Activated CD4-positive, alpha-beta memory T cell treated with anti-CD3 and anti-CD28 coated beads, Interleukin-2, amount 10 ng/mL, durations not matched to agents 7 days and 5 days (primary cell): ENCODE results near the gene NAV1. TPM values are rescaled to one million over a fixed set of nuclear protein-coding genes. Genes with fewer than 3 reads are reported as not detected.
"Not testable (repeated sequence)": the region's sequence is repeated elsewhere in the genome, so short reads cannot be mapped to it uniquely, and the experiment has no call there.

Source experiments
- CTCF ChIA-PET: fragments of 350-600 bp; sonication (Branson Sonifier 250); formaldehyde crosslinking; loops from one replicate; lab custom pipeline; 2021; ENCODE audit warnings: antibody characterized with exemption, inconsistent platforms; lab: Charles Lee
- POLR2A ChIA-PET: fragments of 350-600 bp; sonication (Branson Sonifier 250); formaldehyde crosslinking; loops from one replicate; lab custom pipeline; 2021; ENCODE audit warnings: antibody characterized with exemption; lab: Charles Lee
- DNase-seq: peaks from one replicate; pipeline ENCODE4 v3.0.0-alpha.2; 2020
- H3K27ac Mint-ChIP-seq: one replicate; pipeline ENCODE4 v1.8.0; 2021; ENCODE audit warnings: mild to moderate bottlenecking, mixed read lengths
- H3K27me3 Mint-ChIP-seq: one replicate; pipeline ENCODE4 v1.8.0; 2021; ENCODE audit warnings: mixed read lengths
- H3K36me3 Mint-ChIP-seq: one replicate; pipeline ENCODE4 v1.8.0; 2021; ENCODE audit warnings: low read depth, mixed read lengths
- H3K4me1 Mint-ChIP-seq: one replicate; pipeline ENCODE4 v1.8.0; 2021; ENCODE audit warnings: mixed read lengths
- H3K4me3 Mint-ChIP-seq: one replicate; pipeline ENCODE4 v1.8.0; 2021; ENCODE audit warnings: mild to moderate bottlenecking, mixed read lengths
- H3K9me3 Mint-ChIP-seq: one replicate; pipeline ENCODE4 v1.8.0; 2021; ENCODE audit warnings: mixed read lengths
- total RNA-seq, 2 experiments: library from RNA; stranded (reverse); gene quantifications; one replicate each; pipeline ENCODE4 v1.2.3, GENCODE V29; 2021

The NAV1 gene, protein sequence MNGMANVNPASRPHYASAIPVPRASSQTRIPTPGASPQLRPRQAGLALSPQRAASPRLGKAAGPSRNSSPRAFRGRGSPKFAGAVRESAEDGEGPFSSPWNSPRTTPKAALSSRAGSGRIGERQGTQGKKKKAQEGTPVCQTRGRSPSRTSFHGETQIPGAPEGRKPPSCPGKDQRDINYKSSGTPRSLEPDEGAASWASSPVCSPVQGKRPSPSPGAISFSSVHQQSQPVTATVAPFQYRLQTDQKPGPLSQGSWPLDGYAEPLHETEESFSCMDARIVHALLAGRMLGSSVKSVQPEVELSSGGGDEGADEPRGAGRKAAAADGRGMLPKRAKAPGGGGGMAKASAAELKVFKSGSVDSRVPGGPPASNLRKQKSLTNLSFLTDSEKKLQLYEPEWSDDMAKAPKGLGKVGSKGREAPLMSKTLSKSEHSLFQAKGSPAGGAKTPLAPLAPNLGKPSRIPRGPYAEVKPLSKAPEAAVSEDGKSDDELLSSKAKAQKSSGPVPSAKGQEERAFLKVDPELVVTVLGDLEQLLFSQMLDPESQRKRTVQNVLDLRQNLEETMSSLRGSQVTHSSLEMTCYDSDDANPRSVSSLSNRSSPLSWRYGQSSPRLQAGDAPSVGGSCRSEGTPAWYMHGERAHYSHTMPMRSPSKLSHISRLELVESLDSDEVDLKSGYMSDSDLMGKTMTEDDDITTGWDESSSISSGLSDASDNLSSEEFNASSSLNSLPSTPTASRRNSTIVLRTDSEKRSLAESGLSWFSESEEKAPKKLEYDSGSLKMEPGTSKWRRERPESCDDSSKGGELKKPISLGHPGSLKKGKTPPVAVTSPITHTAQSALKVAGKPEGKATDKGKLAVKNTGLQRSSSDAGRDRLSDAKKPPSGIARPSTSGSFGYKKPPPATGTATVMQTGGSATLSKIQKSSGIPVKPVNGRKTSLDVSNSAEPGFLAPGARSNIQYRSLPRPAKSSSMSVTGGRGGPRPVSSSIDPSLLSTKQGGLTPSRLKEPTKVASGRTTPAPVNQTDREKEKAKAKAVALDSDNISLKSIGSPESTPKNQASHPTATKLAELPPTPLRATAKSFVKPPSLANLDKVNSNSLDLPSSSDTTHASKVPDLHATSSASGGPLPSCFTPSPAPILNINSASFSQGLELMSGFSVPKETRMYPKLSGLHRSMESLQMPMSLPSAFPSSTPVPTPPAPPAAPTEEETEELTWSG (N-terminal part only)
- total RNA-seq, result 1 to 10 TPM; 2.8 to 3.0 TPM

DNA sequence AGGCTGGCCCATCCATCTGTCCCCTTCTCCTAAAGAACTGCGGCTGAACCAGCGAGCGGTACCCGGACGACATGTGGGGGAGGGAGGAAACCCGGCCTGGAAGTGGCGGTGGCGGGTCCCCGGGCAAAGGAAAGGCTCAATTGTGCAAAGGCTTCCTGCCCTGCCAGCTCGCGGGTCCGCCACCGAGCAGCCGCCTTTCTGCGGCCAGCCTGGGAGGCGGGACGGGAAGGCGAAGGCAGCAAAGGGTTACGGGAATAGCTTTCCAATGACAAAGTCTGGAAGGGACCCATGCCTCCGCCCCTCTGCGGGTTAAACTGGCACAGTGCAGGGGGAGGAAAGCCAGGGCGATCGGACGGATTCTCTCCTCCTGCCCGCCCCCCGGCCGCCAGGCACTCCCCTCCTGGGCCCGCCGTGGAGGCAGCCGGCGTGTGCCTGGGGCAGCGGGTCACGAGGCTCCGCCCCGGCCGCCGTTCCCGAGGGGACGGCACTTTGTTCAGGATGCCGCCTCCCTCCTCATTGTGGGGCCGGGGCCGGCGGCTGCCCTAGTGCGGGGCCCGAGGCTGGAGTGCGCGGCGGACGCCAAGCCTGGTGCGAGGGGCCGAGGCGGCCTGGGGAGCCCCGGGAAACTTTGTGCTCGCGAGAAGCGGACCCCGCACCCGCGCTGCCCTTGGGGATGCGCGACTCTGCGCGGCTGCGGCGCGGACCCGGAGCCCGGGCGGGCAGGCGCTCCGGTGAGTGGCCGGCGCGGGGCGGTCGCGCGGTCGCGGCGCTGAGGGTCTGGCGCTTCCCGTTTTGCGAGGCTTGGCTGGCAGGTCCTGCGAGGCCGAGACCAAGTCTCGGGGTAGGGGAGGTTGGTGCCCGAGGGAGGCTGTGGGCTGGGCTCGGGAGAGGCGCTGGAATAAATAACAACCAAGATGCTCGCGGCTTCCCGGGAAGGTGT lies at the start of gene NAV1:
Gene NAV1 (plus strand): TSS at position 516 of the 940 bp plus-strand sequence. CDS start 83,758 bp downstream, outside the sequence.
- ChIA-PET POLR2A (interaction anchor here (0.8 kb wide), 1 partner anchor 9 kb away, joined by 4 read pairs; no protein-coding TSS in a partner anchor), CTCF (interaction anchor here (2.0 kb wide), 1 partner anchor 26 kb away, joined by 6 read pairs; no protein-coding TSS in a partner anchor)
- H3K27ac Mint-ChIP-seq, result no peak within 1 kb of the TSS
- peak within 1 kb of the TSS; percentile 35 for H3K4me3 Mint-ChIP-seq
- no peaks in the 10 kb centered on the region for H3K9me3 Mint-ChIP-seq
- peaks cover 17% of the 10 kb centered on the region for H3K4me1 Mint-ChIP-seq
- no peak for DNase-seq
- H3K36me3 Mint-ChIP-seq, result no peaks in the 10 kb centered on the region
- peaks cover 68% of the 10 kb centered on the region for H3K27me3 Mint-ChIP-seq

DNA sequence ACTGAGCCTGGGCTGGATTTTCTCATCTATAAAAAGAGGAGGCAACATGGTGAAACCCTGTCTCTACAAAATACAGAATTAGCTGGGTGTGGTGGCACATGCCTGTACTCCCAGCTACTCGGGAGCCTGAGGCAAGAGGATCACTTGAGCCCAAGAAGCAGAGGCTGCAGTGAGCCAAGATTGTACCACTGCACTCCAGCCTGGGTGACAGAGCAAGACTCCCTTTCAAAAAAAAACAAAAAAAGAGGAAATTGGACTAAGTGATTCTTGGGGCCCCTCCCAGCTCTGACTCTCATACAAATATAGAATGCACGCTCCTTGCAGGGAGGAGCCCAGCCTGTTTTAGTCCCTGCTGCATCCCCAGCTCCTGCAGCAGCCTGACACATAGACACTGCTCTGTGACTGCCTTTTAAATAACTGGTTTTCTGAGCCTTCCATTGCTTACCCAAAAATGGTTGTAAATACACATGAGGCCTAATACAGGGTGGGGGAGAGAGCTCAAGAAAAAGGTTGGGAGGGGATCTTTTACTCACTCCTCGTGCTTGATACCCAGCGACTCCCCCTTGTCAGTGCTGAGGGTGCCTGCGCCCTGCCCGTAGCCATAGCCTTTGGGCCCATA lies 49.2 kb upstream of the NAV1 start:
- Mint-ChIP-seq H3K27me3 (no peaks in the 10 kb centered on the region), H3K4me3 (no peak overlapping the region), H3K27ac (no peak overlapping the region), H3K36me3 (peaks cover 57% of the 10 kb centered on the region), H3K9me3 (no peaks in the 10 kb centered on the region), H3K4me1 (peaks cover 10% of the 10 kb centered on the region)
- ChIA-PET POLR2A (no interaction called here), CTCF (interaction anchor here (1.2 to 15.2 kb wide), 2 partner anchors 24 to 70 kb away, joined by 3 to 350 read pairs; no protein-coding TSS in a partner anchor)
- DNase-seq, result no peak

DNA sequence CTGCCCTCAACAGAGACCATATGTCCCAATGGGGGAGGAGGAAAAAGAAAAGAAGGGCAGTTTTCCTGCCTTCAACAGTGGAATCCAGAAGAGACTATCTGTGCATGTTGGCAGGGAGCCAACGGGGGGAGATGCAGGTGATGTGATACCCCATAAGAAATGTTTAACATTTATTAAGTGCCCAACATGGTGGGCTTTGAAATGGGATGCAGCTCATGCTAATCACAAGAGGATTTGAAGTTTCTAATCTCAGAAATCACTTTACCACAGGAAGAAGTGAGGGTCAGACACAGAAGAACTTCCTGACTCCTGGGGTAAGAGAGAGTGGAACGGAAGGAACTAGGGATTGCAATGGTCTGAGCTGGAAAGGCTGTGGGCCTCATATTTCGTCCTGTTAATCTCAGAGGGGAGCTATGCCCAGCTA lies 48.2 kb upstream of the NAV1 start:
- CTCF ChIA-PET, result interaction anchor here (1.1 to 15.2 kb wide), 5 partner anchors 8 to 69 kb away, joined by 3 to 350 read pairs (median 5); no protein-coding TSS in a partner anchor
- Mint-ChIP-seq H3K27ac (no peak overlapping the region), H3K9me3 (no peaks in the 10 kb centered on the region), H3K36me3 (peaks cover 66% of the 10 kb centered on the region), H3K4me3 (no peak overlapping the region), H3K4me1 (peaks cover 10% of the 10 kb centered on the region), H3K27me3 (no peaks in the 10 kb centered on the region)
- no peak for DNase-seq
- POLR2A ChIA-PET, result interaction anchor here (1.0 to 2.0 kb wide), 2 partner anchors 9 to 16 kb away, joined by 3 to 9 read pairs; partner anchors contain the start of gene CSRP1

DNA sequence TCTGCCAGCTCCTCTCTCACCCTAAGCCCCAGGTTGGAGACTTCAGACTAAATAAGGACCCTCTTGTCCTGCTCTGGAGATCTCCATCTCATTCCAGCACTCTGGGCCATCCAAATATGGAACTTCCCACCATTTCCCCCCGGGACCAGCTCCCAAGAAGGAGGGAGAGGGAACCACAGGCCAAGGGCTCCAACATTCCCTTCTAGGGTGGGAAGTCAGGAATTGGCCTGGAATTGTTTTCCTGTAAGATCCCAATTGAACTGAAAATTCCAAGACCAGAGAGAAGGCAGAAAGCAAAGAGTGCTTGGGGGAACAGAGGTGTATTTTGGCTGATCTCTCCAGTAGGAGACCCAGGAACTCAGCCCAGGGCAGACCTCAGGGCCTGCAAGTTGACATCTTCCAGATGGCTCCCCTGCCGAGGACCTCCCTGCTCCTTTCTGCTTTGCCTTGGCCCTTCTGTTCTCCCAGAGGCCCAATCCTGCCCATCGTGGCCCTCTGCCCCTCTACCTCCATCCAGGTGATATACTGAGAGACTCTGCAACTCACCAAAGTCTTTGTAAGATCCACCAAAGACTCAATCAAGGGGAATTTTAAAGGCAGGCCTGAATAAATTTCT lies 46.9 kb upstream of the NAV1 start:
- POLR2A ChIA-PET, result interaction anchor here (2.0 kb wide), 1 partner anchor 14 kb away, joined by 9 read pairs; the partner anchor contains the start of gene CSRP1
- DNase-seq, result no peak

DNA sequence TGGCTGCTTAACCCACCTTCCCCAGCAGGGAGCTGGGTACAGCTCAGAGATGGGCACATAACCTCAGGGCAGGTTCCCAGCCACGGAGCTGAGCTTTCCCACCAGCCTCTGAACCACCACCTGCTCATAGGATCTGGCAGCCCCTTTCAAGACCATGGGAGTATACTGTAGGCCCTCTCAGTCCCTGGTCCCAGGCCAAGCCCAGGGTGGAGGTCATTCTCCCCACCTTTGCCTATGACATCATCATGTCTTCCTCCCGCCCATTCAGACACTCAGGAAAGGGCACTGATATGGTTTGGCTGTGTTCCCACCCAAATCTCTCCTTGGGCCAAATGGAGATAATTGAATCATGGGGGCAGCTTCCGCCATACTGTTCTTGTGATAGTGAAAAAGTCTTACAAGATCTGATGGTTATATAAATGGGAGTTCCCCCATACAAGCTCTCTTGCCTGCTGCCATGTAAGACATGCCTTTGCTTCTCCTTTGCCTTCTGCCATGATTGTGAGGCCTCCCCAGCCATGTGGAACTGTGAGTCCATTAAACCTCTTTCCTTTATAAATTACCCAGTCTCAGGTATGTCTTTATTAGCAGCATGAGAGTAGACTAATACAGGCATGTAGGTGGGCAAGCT lies 45.8 kb upstream of the NAV1 start:
- DNase-seq, H3K9me3 Mint-ChIP-seq, CTCF ChIA-PET, H3K4me3 Mint-ChIP-seq, H3K27me3 Mint-ChIP-seq, H3K4me1 Mint-ChIP-seq, H3K27ac Mint-ChIP-seq: not testable (repeated sequence)
- POLR2A ChIA-PET, result interaction anchor here (2.3 kb wide), 1 partner anchor 13 kb away, joined by 7 read pairs; the partner anchor contains the start of gene CSRP1
- H3K36me3 Mint-ChIP-seq, result peaks cover 61% of the 10 kb centered on the region

More for the DNA sequence above, 46.9 kb upstream of the NAV1 start:
- H3K4me1 Mint-ChIP-seq, result peaks cover 7% of the 10 kb centered on the region
- no peaks in the 10 kb centered on the region for H3K27me3 Mint-ChIP-seq
- CTCF ChIA-PET, result interaction anchor here (1.1 to 15.2 kb wide), 3 partner anchors 9 to 22 kb away, joined by 5 to 350 read pairs (median 11); no protein-coding TSS in a partner anchor
- no peak overlapping the region for H3K4me3 Mint-ChIP-seq
- peaks cover 68% of the 10 kb centered on the region for H3K36me3 Mint-ChIP-seq
- H3K9me3 Mint-ChIP-seq, result no peaks in the 10 kb centered on the region
- H3K27ac Mint-ChIP-seq, result no peak overlapping the region

DNA sequence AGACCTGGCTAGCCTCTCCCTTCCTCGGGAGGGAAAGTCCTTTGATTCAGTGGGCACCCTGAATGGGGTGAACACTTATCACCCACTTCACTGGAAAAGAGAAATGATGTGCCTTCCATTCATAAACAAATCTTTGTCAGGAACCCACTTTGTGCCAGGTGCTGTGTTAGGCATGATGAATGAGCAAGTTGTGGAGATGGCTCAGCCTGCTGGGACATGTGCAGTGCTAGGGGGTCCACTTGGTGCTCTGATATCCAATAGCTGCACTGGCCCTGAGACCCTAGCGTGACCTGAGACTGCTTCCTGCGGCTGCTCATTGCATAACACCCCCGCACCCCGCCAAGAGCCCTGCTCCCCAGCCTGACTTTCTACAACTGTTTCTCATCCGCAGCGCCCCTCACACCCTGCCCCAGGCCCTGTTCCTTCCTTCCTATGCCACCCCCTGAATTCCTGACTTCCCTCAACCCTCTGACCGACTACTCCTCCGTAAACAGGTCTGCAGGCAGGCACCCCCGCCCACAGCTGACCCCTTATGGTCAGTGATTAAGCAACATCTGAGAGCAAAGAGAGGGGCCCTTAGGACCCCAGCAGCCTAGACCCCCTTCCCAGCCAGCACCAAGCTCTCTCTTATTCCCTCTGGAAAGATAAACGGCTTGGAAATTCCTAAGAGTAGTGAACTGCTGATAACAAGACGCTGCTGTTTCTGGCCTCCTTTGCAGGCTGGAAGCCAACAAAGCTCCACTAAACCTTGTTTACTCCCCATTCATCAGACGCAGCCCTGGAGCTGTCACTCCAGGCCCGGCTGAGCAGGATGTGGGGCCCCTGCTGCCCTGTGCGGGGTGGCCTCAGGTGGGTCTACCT lies 44.9 kb upstream of the NAV1 start:
- H3K27ac Mint-ChIP-seq, result no peak overlapping the region
- H3K27me3 Mint-ChIP-seq, result no peaks in the 10 kb centered on the region
- DNase-seq, result no peak
- ChIA-PET CTCF (interaction anchor here (1.7 kb wide), 1 partner anchor 12 kb away, joined by 5 read pairs; no protein-coding TSS in a partner anchor), POLR2A (interaction anchor here (2.3 kb wide), 1 partner anchor 12 kb away, joined by 7 read pairs; the partner anchor contains the start of gene CSRP1)
- no peaks in the 10 kb centered on the region for H3K9me3 Mint-ChIP-seq
- peaks cover 7% of the 10 kb centered on the region for H3K4me1 Mint-ChIP-seq
- H3K36me3 Mint-ChIP-seq, result peaks cover 53% of the 10 kb centered on the region
- H3K4me3 Mint-ChIP-seq, result no peak overlapping the region

DNA sequence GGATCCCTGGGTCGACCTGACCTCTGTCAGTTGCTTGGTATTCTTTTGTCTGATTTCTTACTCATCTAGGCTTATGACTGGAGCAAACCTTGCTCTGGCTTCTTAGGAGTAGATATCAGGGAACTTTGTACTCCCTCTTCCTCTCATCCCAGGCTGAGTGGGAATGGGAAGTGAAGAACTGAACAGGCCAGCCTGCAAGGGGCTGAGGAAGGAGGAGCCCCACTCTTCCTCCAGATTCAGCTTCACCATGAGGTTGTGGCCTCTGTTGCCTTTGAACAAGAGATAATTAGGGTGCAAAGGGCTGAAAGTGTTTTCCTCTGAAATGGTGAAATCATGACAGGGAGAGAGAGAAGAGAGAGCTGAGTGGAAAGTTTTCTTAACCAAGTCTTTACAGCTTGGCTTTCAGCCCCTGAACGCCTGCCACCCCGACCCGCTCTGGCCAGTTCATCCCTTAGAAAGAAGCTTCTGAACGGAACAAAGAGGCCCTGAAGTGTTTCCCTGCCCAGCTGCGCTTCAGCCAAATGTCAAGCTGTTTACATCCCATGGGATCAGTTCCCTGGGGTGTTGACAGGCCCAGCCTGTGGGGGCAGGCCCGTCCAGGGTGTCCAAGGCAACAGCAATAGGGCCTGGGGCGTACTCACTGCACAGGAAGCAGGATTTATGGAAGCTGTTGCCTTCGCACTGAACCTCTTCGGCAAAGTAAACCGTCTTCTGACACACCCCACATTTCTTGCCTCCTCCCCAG lies 43.2 kb upstream of the NAV1 start:
- Mint-ChIP-seq H3K27ac (no peak overlapping the region), H3K9me3 (no peaks in the 10 kb centered on the region), H3K36me3 (peaks cover 43% of the 10 kb centered on the region), H3K4me1 (peaks cover 2% of the 10 kb centered on the region), H3K4me3 (no peak overlapping the region), H3K27me3 (no peaks in the 10 kb centered on the region)
- POLR2A ChIA-PET, result no interaction called here
- CTCF ChIA-PET, result interaction anchor here (1.6 to 1.7 kb wide), 2 partner anchors 14 to 48 kb away, joined by 5 to 8 read pairs; no protein-coding TSS in a partner anchor
- no peak for DNase-seq

DNA sequence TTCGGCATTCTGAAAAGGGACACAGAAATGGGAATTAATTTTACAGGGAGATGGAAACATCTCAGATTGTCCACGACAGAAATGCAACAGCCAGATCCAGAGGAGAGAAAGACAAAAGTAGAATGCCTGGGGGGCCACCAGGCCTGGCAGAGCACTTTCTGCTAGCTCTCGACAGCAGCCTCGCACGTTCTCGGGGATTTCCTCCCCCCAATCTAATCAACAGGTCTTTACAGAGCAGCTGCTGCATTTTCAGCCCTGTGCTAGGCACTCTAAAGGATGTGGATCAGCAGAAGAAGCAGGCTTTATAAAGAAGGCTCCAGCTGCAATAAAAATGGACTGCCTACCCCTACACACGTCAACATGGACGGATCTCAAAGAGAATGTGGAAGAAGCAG lies 42.6 kb upstream of the NAV1 start:
- H3K27ac Mint-ChIP-seq, result no peak overlapping the region
- peaks cover 41% of the 10 kb centered on the region for H3K36me3 Mint-ChIP-seq
- ChIA-PET CTCF (interaction anchor here (1.2 to 1.6 kb wide), 2 partner anchors 48 to 61 kb away, joined by 3 to 8 read pairs; no protein-coding TSS in a partner anchor), POLR2A (interaction anchor here (1.2 kb wide), 1 partner anchor 10 kb away, joined by 3 read pairs; no protein-coding TSS in a partner anchor)
- no peak for DNase-seq
- H3K4me1 Mint-ChIP-seq, result no peaks in the 10 kb centered on the region
- no peak overlapping the region for H3K4me3 Mint-ChIP-seq
- no peaks in the 10 kb centered on the region for H3K9me3 Mint-ChIP-seq
- no peaks in the 10 kb centered on the region for H3K27me3 Mint-ChIP-seq

DNA sequence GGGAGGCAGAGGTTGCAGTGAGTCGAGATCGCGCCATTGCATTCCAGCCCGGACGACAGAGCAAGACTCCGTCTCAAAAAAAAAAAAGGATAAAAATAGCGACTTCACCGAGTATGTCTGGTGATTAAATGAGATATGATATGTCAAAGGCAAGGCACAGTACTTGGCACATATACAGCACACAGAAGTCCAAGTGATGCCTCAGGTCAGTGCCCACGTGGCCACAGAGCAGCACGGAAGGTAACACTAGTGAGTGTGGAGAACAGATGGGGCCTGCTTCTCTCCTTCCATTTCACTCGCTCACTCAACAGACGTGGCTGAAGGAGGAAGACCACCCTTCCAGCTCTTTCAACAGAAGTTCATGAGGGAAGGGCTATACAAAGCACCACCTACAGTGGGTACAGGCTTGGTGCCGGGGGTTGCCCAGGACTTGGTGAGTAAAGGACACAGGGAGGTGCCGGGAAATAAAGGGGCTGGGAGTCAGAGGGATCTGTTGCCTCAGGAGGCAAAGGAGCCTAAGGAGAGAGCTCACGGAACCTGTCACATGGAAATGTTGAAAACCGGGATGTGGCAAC lies 40.9 kb upstream of the NAV1 start:
- POLR2A ChIA-PET, result interaction anchor here (2.0 kb wide), 1 partner anchor 12 kb away, joined by 5 read pairs; no protein-coding TSS in a partner anchor
- DNase-seq, result no peak
- Mint-ChIP-seq H3K9me3 (no peaks in the 10 kb centered on the region), H3K27me3 (no peaks in the 10 kb centered on the region), H3K36me3 (peaks cover 33% of the 10 kb centered on the region), H3K27ac (no peak overlapping the region), H3K4me1 (peaks cover 3% of the 10 kb centered on the region), H3K4me3 (no peak overlapping the region)
- CTCF ChIA-PET, result interaction anchor here (2.1 kb wide), 1 partner anchor 15 kb away, joined by 12 read pairs; no protein-coding TSS in a partner anchor
